ENCODE data around the gene C1orf167.

C1orf167 gene

DNA sequence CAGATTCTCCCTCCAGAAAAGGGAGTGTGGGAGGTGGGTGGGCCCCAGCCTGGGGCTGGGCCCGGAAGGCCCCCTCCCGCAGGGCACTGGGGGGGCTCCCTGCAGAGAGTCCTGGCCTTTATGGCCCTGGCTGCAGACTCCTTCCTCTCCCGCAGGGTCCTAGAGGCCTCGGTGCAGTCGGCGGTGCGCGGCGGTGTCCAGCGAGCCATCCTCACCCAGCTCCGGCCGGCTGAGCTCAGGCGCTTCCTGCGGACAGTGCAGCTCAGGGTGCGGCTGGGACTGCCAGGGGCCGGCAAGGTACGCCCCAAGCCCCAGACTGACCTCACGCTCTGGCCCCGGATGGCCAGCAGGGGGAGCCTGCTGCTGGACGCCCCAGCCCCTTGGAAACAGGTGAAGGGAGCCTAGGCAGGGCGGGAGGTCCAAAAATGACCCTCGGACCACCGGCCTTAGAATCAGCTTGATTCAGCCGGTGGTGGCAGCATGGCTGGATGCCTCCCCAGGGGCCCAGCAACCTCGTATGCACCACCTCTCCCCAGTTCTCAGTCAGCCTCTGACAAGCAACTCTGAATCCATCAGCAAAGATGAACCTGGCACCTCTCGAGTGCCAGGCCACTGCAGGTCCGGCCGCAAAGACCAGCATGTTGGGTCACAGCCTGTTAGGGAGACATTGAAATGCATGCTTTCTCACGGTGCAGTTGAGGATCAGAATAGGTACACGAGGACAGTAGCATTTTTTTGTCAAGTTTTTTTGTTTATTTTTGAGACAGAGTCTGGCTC lies 23.2 kb downstream of the C1orf167 start:
- peak; percentile 38 for DNase-seq (ENCODE audit: low read depth)

DNA sequence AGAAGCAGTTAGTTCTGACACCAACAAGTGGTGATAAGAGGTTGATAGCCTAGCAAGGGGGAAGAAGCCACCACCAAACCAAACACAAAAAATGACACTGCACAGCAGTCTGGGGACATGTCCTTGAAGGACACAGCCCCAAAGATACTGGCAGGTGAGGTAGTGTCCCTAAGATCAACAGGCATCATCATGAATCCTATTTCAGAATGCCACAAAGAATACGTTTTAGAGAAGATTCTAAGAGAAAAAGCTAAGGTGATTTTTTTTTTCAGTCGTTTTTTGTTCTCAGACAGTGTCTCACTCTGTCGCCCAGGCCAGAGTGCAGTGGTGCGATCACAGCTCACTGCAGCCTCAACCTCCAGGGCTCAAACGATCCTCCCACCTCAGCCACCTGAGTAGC lies 24.2 kb downstream of the C1orf167 start:
- DNase-seq (ENCODE audit: low read depth), result no peak

GRCh38 chr1:11787251-11787803 lies 25.3 kb downstream of the C1orf167 start:
- DNase-seq (ENCODE audit: low read depth), result no peak

- no peak for DNase-seq (ENCODE audit: low read depth)
Observed at GRCh38 chr1:11787804-11788436, 25.9 kb downstream of the C1orf167 start.

DNA sequence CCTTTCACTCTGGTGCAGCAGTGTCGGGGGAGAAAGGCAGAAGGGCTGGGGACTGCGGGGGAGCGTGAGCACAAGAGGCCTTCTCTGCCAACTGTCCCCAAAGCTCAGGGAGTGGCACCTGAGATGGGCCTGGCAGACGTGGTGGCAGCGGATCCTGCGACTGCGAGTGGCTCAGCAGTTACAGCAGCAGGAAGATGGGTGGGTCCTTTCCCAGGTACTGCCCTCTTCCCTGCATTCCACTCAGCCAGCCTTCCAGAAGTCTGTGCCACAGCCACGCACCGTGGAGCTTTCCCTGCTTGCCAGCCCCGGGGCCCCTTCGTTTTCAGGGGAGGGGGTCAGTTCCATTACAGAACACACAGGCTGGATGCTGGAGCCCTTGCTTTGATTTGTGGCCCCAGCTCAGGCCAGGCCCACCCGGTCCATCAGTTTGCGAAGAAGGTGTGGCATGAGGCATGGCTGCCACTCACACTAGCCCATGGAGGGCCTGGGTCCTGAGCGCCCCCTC lies 26.6 kb downstream of the C1orf167 start:
- no peak for DNase-seq (ENCODE audit: low read depth)

DNA sequence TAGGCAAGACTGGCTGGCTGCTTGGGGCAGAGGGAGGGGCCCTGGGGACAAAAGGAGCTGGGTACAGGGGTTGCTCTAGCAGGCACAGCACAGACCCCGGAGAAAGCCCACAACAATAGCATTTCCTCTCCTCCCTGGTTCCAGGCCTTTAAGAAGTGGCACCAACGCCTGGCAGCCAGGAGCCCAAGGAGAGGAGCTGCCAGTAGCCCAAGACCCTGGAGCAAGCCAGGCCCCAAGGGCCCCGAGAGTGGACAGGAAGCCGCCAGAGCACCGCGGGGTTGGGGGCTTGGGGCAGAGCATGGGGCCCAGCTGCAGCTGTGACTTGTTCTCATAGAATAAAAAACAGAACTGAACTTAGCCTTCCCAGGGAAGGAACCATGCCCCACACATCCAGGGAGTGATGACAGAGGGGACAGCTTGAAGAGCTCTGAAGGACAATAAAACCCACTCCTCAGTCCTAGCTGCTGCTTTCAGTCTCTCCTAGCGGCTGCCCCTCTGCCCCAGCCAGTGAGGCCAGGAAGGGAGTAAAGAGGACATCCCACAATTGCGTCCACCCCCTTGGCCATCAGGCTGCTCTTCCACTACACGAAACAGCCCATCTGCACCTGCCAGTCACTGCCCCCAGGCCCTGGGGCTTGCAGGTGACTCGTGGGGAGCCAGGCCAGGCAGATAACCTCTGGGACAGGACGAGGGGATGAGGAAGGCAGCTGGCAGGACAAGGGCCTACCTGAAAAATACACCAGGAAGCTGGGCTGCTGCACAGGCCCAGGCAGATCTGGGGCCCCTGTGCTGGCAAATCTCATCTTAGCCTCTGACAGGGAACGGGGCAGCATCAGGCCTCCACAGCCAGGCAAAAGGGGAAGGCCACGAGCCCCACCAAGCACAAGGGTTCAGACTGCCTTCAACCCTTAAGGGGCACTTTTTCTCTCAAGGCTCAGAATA lies 27.4 kb downstream of the C1orf167 start:
- DNase-seq (ENCODE audit: low read depth), result no peak

DNA sequence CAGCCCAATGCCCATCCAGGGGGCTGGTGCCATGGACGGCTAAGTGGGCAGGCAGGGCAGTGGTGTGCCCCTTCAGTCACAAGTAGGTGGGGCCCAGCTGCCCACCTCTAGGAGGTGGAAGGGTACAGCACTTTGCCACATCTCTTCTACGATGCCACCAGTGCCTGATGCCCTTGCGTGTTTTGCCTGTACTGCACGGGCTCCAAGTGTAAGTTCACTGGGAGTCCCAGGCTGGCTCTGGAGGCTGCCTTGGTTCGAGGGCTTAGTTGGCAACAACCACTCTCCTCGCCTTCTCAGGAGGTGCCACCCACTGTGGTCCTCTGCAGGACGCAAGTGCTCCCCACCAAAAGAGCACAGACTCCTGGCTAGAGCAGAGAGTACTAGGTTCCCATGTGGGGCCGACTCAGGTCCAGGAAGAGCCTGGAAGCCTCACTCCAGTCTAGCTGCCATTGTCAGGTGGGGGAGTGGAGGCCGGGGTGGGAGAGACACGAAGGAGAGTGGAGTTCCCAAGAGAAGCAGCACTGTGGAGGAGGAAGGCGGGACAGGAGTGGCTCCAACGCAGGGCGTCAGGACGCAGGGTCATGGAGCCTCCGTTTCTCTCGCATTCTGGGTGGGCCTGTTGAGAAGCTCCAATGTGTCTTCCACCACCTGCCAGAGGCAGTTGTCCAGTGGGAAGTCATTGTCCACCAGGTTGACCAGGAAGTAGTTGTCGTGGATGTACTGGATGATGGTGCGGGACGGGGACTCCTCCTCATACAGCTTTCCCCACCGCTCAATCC lies 28.3 kb downstream of the C1orf167 start:
- DNase-seq (ENCODE audit: low read depth), result no peak

GRCh38 chr1:11790880-11791715 lies 29.1 kb downstream of the C1orf167 start:
- DNase-seq (ENCODE audit: low read depth), result no peak

GRCh38 chr1:11792106-11792505 lies 30.1 kb downstream of the C1orf167 start:
- no peak for DNase-seq (ENCODE audit: low read depth)

DNA sequence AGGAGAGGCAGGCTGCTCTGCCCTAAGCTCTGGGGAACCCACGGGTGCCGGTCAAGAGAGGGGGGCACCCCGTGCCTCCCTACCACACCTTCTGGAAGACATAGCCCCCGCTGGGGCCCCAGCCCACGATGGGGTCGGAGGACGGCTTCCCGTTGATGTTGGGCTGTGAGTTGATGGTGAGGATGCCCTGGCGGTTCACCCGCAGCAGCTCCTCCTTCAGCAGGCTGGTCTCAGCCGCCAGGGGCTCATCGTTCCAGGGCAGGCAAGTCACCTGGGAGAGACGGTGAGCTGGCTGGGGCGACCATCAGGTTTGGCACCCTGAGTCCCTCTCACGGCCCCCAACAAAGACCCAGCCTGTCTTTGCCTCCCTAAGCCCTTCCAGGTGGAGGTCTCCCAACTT lies 31.8 kb downstream of the C1orf167 start:
- DNase-seq (ENCODE audit: low read depth), result no peak

DNA sequence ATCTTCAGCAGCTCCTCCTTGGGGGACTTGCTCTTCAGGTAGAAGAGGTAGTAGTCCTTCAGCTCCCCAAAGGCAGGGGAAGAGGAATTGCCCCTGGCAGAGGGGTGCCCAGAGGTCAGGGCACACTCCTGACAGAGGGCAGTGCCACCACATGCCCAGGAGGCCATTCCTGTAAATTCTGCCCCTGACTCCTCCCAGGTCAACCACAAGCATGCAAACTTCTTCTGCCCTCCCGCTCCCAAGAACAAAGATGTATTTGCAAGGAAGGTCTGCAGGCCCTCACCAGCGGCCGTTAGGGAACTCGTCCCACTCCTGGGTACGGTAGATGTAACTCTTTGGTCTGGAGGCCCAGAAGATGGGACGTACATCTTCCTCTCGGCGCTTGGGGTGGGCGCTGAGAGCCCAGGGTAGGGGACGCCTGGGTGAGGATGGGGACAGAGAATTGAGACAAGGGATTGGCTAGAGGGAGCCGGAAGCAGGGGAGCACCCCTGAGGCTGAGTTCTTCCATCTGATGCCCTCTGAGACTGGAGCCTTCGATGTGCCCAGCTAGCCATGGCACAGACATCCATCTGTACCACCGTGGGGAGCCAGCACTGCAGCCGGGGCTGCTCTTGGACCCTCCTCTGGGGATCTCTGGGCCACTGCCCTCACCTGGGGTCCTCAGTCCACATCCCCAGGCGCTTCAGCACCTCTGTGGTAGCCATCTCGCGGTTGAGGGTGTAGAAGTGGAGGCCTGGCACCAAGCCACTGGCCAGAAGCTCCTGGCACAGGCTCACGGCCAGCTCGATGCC lies 32.6 kb downstream of the C1orf167 start:
- DNase-seq (ENCODE audit: low read depth), result no peak

- no peak for DNase-seq (ENCODE audit: low read depth)
Observed at GRCh38 chr1:11795238-11795890, 33.4 kb downstream of the C1orf167 start.

DNA sequence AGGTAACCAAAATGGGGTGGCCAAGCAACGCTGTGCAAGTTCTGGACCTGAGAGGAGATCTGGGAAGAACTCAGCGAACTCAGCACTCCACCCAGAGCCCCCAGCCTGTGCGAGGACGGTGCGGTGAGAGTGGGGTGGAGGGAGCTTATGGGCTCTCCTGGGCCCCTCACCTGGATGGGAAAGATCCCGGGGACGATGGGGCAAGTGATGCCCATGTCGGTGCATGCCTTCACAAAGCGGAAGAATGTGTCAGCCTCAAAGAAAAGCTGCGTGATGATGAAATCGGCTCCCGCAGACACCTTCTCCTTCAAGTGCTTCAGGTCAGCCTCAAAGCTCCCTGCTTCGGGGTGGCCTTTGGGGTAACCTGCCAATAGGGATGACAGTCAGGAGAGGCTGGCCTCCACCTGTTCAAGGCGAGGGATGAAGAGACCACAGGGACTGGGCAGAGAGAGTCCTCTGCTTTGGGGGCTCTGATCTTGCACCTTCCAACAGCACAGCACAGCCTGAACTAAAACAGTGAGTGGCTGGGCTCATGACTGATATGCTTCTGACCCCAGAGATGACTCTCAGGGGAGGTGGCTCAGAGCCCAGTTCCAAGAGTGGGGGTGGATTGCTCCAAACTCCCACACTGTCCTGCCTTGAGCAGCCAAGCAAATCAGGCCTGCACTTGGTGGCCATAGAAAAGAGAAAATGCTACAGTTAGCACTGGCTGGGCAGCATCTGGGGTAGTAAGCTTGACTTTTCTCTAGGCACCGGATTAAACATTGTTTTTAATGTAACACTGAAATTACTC lies 34.2 kb downstream of the C1orf167 start:
- DNase-seq (ENCODE audit: low read depth), result no peak

- no peak for DNase-seq (ENCODE audit: low read depth)
Observed at GRCh38 chr1:11797525-11798216, 35.7 kb downstream of the C1orf167 start.

- no peak for DNase-seq (ENCODE audit: low read depth)
Observed at GRCh38 chr1:11799099-11799498, 37.1 kb downstream of the C1orf167 start.

- no peak for DNase-seq (ENCODE audit: low read depth)
Observed at GRCh38 chr1:11799896-11800295, 37.9 kb downstream of the C1orf167 start.

DNA sequence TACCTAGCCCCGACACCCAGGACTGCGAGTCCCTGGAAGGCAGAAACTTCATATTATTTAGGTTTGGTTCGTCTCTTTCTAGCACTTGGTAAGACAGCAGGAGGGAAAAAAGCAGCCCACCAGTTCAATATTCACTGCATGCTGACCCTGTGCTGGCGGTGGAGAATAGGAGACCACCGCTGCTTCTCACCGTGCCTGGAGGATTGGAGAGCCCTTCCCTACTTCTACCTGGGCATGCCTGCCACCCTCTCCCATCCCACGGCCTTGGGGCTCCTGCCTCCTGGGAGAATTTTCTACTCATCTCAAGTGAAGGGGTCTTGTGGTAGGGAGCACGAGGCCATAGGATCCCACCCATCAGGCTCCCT lies 38.4 kb downstream of the C1orf167 start:
- DNase-seq (ENCODE audit: low read depth), result no peak

Data from activated T-cell treated with anti-CD3 and anti-CD28 coated beads for 1 hour (primary cell).